CD4-positive, alpha-beta T cell treated with Interleukin-1 beta for 1 hour (primary cell): Measurements from ENCODE around the gene OTUB1.

Experiments used
- DNase-seq, 2 donors: peaks; one replicate each; pipeline ENCODE4 v3.0.0-alpha.2; 2020 to 2022

Gene OTUB1

DNA sequence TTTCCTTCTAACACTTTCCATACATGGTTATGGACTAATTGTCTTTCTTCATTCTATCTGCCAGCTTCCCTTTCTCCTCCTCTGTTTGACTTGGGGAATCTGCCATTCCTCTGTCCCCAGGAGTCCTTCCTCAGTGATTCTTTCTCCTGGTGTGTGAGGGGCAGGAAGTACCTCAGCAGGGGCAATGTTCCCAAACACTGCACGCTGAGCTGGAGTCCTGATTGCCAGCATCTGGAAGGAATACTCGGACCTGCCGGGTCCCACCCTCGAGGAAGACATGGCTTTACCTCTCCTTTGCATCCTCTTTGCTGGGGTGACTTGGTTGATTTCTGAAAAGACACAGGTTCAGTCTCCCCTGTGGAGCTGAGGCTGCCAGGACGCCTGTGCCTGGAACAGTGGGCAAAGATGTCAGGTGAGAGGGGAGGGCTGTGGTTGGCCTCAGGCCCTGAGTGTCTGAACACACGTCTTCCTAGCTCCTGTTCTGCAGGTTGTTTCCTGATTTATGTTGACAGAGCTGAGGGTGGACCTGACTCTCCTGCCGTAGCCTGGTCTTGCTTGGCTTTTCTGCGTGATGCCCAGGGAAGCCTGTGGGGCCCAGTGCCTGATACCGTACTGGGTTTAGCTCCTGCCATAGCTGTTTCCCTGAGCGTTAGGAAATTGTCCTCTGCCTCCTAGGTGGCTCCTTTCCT is 7.5 kb upstream of the OTUB1 start:
- no peak for DNase-seq

GRCh38 chr11:63979426-63979825 is 6.8 kb upstream of the OTUB1 start:
- no peak for DNase-seq

- peak; percentile 71 to 76 for DNase-seq
Observed at GRCh38 chr11:63985812-63986155, 454 bp upstream of the OTUB1 start.

DNA sequence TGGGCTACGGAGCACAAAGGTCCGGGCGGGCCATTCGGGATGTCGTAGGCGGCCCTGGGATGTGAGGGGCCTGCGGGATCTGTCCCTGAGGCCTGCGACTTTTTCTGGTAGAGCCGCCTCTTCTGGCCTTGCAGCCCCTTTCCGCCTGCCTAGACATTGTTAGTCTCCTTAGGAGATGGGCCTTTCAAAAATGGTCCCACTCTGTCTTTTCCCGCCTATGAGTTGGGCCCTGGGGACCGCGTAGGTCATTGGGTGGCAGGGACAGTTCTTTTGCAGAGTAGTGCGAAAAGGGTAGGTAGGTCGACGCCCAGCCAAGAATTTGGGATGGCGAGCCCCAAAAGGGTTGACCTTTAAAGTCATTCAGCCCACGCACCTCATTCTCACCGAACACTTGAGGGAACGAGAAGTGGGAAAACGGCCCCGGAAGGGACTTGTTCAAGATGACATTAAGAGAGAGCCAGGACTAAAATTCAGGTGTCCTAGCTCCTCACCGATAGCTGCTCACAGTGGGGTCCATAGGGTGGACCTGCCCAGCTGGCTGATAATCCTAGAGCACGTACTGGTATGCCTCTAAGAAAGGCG is 785 bp downstream of the OTUB1 start:
- no peak for DNase-seq

DNA sequence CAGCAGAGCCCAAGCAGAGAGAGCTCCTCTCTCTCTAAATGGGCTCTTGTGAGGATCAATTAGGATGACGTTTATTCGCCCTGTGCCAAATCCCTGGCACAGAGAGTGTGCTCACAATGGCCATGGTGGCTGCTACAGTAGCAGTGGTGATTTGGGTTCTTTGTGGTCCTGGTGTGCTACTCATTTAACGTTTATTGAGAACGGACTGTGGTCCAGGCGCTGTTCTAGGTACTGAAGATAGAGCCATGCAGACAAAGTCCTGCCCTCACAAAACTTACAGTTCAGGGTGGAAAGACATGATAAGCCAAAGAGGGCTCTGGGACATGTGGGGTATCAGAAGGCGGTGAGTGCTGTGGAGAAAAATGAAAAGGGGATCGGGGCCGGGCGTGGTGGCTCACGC is 5.3 kb downstream of the OTUB1 start:
- DNase-seq, result no peak

GRCh38 chr11:63993100-63993499 is 6.9 kb downstream of the OTUB1 start:
- no peak for DNase-seq

DNA sequence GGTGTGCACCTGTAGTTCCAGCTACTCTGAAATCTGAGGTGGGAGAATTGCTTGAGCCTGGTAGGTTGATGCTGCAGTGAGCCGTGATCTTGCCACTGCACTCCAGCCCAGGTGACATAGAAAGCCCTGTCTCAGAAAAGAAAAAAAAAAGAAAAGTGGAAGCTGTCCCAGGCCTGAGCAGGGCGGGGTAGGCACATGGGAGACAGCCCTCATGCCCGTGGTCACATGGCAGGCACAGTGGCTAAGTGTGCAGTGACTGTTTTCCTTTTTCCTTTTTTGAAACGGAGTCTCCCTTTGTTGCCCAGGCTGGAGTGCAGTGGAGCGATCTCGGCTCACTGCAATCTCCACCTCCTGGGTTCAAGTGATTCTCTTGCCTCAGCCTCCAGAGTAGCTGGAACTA is 7.8 kb downstream of the OTUB1 start:
- DNase-seq, result no peak

GRCh38 chr11:63996512-63996911 is 10.3 kb downstream of the OTUB1 start:
- DNase-seq, result no peak

DNA sequence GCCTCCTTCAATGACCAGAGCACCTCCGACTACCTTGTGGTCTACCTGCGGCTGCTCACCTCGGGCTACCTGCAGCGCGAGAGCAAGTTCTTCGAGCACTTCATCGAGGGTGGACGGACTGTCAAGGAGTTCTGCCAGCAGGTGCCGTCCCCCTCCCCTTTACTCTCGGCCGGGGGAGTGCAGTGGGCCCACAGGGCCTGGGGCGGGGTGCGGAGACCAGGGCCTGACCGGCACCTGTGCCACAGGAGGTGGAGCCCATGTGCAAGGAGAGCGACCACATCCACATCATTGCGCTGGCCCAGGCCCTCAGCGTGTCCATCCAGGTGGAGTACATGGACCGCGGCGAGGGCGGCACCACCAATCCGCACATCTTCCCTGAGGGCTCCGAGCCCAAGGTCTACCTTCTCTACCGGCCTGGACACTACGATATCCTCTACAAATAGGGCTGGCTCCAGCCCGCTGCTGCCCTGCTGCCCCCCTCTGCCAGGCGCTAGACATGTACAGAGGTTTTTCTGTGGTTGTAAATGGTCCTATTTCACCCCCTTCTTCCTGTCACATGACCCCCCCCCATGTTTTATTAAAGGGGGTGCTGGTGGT is 11.0 kb downstream of the OTUB1 start:
- DNase-seq, result no peak

DNA sequence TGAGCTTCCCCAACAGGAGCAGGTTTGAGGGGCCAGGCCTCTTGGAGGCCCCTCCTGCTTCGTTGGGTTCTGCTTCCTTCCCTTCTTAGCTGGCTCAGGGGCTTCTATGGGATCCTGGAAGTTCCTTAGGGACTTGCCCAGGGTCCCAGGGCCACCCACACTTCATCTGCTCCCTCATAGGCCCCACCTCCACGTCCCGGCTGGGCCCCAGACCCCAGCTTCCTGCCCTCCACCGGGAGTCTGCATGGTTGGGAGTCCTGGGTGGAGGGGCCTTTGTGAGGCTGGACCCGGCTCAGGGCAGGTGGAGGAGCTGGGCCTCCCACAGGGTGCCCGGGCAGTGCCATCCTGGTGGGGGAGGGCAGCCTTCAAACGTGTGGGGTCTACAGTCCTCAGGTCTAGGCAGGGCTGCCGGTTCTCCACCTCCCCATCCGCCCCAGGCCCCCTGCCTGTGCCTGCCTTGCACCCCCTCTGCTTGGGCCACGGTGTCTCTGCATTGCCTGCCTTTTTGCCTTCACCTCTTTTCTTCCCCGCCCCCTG is 11.6 kb downstream of the OTUB1 start:
- no peak for DNase-seq

- DNase-seq, result no peak
Observed at GRCh38 chr11:63998558-63999348, 12.5 kb downstream of the OTUB1 start.

DNA sequence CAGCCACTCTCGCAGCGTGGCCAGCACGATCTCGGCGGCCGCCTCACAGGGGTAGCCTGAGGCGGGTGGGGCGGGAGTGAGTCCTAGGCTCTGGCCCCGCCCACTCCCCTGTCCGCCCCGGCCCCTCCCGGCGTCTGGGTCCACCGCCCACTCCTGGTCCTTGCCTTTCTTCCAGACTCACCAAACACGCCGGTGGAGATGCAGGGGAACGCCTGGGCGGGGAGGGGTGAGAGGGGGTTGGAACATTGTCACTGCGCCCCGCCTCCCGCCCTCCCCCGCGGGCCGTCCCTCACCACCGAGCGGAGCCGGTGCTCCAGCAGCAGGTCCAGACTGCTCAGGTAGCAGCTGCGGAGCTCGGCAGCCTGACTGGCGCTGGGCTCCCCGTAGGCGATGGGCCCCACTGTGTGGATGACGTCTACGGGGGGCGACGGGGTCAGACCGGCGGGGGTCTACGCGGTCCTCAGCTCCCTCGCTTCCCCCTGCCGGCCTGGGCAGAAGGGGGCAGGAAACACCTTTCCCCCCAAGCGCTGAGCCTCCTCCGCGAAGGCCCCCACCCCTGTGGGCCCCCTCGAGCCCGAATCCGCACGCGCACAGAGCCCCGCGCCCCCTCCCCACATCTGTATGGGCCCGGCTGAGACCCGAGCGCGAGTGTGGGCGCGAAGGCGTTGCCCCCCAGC is 13.2 kb downstream of the OTUB1 start:
- peak; percentile 56 to 65 for DNase-seq

- peak; percentile 77 to 80 for DNase-seq
Observed at GRCh38 chr11:64000026-64000739, 13.9 kb downstream of the OTUB1 start.

- no peak for DNase-seq
Observed at GRCh38 chr11:64000740-64001483, 14.7 kb downstream of the OTUB1 start.

DNA sequence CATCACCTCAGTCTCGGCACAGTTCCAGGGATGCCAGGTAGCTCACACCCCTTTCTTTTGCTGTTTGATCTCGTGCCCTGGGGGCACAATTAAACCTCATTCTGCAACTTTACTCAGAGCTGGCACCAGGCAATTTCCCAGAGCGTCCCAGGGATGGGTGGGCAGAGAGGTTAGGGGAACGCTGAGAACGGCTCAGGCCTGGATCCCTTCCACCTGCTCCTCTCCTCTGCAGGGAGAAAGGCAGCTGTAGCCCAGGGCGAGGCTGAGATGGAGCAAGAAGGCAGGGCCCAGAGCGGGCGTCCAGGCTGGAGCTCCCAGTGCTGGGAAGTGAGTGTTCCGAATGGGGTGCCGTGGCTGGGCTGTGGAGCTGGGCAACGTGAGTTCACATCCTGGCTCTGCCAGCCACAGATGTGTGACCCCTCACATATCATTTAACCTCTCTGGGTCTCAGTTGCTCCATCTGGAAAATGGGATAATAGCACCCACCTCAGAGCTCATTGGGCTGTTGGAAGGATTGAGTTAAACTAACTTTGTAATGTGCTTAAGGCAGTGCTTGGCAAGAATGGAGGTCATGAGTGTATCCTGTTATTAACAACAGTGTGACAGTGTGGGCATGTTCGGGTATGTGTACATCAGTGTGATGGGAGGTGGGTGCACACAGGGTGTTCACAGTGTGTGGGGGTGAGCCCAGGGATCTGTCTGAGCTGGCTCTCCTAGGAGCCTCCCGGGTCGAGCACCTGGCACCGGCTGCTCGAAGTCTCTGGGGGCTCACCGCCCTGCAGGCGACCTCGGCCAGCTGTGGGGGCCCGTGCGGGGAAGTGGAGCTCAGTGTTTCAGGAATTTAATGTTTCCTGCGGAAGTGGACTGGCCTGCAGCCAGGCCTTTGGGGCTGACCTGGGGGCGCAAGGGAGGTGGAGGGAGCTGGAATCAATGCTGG is 15.5 kb downstream of the OTUB1 start:
- DNase-seq, result no peak

- DNase-seq, result no peak
Observed at GRCh38 chr11:64003807-64004589, 17.8 kb downstream of the OTUB1 start.

DNA sequence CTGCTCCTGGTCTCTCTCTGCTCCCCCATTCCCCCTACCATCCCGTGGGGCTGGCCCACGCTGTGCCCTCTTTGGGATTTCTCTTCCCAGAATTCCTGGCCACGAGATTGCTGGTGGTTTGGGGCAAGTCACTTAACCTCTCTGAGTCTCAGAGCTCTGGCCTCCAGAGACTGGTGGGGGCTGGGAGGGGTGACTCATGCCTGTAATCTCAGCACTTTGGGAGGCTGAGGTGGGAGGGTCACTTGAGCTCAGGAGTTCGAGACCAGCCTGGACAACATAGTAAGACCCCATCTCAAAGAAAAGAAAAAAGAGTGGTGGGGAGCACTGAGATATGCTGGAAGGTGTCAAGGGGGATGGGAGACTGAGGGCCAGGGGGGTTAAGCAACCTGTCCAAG is 18.3 kb downstream of the OTUB1 start:
- DNase-seq, result no peak

GRCh38 chr11:64005691-64006090 is 19.5 kb downstream of the OTUB1 start:
- DNase-seq, result no peak

GRCh38 chr11:64006398-64006797 is 20.2 kb downstream of the OTUB1 start:
- DNase-seq, result no peak
